Fibroblast of mammary gland (primary cell): ENCODE measurements around the gene ORC2.

Experiments
- DNase-seq: peaks from one replicate; pipeline ENCODE4 v3.0.0-alpha.2; 2010; ENCODE audit warnings: low read depth
- H3K4me3 ChIP-seq: 2 replicates; pipeline ENCODE4 v1.5.1; 2011; ENCODE audit warnings: low read depth, mild to moderate bottlenecking, low read length, moderate library complexity; ENCODE audit not compliant: control insufficient read depth
- CTCF ChIP-seq: conservative IDR thresholded peaks from 2 replicates; pipeline ENCODE4 v1.5.1; 2011; ENCODE audit warnings: low read depth, low read length, inconsistent platforms; ENCODE audit not compliant: control insufficient read depth, insufficient read depth

The ORC2 gene

GRCh38 chr2:200963124-200963917, at the start of gene ORC2:
TSS of gene ORC2 (minus strand) at chr2:200963660. CDS start at chr2:200958123, 5,537 bp downstream.
- TF ChIP-seq CTCF: peak; percentile 33
- peak within 1 kb of the TSS; percentile 94 for H3K4me3 ChIP-seq
- peak; percentile 90 for DNase-seq

GRCh38 chr2:201008296-201008829, 44.9 kb upstream of the ORC2 start:
- DNase-seq: no peak
- H3K4me3 ChIP-seq: no peak overlapping the region
- no peak for TF ChIP-seq CTCF

- no peak overlapping the region for H3K4me3 ChIP-seq
- TF ChIP-seq CTCF: no peak
- no peak for DNase-seq
These were observed 44.1 kb upstream of the ORC2 start for GRCh38 chr2:201007584-201007998.

GRCh38 chr2:201006704-201007103, 43.2 kb upstream of the ORC2 start:
- no peak for DNase-seq
- TF ChIP-seq CTCF: no peak
- no peak overlapping the region for H3K4me3 ChIP-seq

- no peak overlapping the region for H3K4me3 ChIP-seq
- no peak for DNase-seq
These were observed 40.9 kb upstream of the ORC2 start for GRCh38 chr2:201004370-201004769.

GRCh38 chr2:200993097-200993496, 29.6 kb upstream of the ORC2 start:
- peak; percentile 28 for DNase-seq
- no peak for TF ChIP-seq CTCF
- no peak overlapping the region for H3K4me3 ChIP-seq

More at GRCh38 chr2:201004370-201004769, 40.9 kb upstream of the ORC2 start:
- no peak for TF ChIP-seq CTCF

- no peak for TF ChIP-seq CTCF
- DNase-seq: no peak
- H3K4me3 ChIP-seq: no peak overlapping the region
These were observed 23.7 kb upstream of the ORC2 start for GRCh38 chr2:200987137-200987536.
